CD14-positive monocyte (primary cell): ENCODE data around the gene MICAL2. TPM values are rescaled to one million over a fixed set of nuclear protein-coding genes. Genes with fewer than 3 reads are reported as not detected.

Source experiments
- DNase-seq, 3 donors: peaks; one replicate each; pipeline ENCODE4 v3.0.0-alpha.2; 2011 to 2022
- H2AFZ ChIP-seq: 2 replicates; pipeline ENCODE4 v1.6.0; 2012; ENCODE audit warnings: mild to moderate bottlenecking, low read depth, low read length, inconsistent platforms; ENCODE audit not compliant: insufficient read depth, poor library complexity, severe bottlenecking
- H3K27ac ChIP-seq, 2 donors: 1 replicate in 1 of 2; 2 replicates in 1 of 2; pipeline ENCODE4 v1.5.1; 2012 to 2013; ENCODE audit warnings: low read length in 2 of 2, control low read depth in 1 of 2, inconsistent platforms in 1 of 2, low read depth in 1 of 2, mild to moderate bottlenecking in 1 of 2
- H3K27me3 ChIP-seq, 2 donors: one replicate each; pipeline versions ENCODE4 v1.6.0 to v1.6.1; 2011 to 2013; ENCODE audit warnings: low read length in 2 of 2; ENCODE audit not compliant: control insufficient read depth in 2 of 2, insufficient read depth in 2 of 2
- H3K36me3 ChIP-seq, 2 donors: replicated peaks in 1 of 2; 1 replicate in 1 of 2; 2 replicates in 1 of 2; pipeline versions ENCODE4 v1.5.1 to v1.6.1; 2012 to 2013; ENCODE audit warnings: low read length in 2 of 2, control low read depth in 1 of 2, inconsistent platforms in 1 of 2, mild to moderate bottlenecking in 1 of 2; ENCODE audit not compliant: insufficient read depth in 2 of 2, control insufficient read depth in 1 of 2
- H3K4me1 ChIP-seq, 2 donors: 1 replicate in 1 of 2; 2 replicates in 1 of 2; pipeline versions ENCODE4 v1.5.1 to v1.6.1; 2012 to 2013; ENCODE audit warnings: low read length in 2 of 2, control low read depth in 1 of 2, inconsistent platforms in 1 of 2, mild to moderate bottlenecking in 1 of 2, moderate library complexity in 1 of 2; ENCODE audit not compliant: insufficient read depth in 2 of 2, control insufficient read depth in 1 of 2
- H3K4me2 ChIP-seq: replicated peaks from 2 replicates; pipeline ENCODE3; 2012; ENCODE audit warnings: low read length, moderate library complexity, mild to moderate bottlenecking; ENCODE audit not compliant: poor library complexity, severe bottlenecking; ENCODE audit errors: extremely low read depth
- H3K4me3 ChIP-seq, 3 experiments: fragments of 200-600 bp in 1 of 3; sonication (generic) in 1 of 3; replicated peaks in 1 of 3; 1 replicate in 2 of 3; 2 replicates in 1 of 3; pipeline ENCODE4 v1.5.1; 2011 to 2013; ENCODE audit warnings: low read length in 3 of 3, mild to moderate bottlenecking in 3 of 3, control low read depth in 2 of 3, low read depth in 2 of 3, inconsistent platforms in 1 of 3, moderate library complexity in 1 of 3
- H3K79me2 ChIP-seq: 2 replicates; pipeline ENCODE4 v1.6.0; 2012; ENCODE audit warnings: mild to moderate bottlenecking, control low read depth, inconsistent platforms, low read length, moderate library complexity; ENCODE audit not compliant: insufficient read depth
- H3K9ac ChIP-seq: 2 replicates; pipeline ENCODE4 v1.6.0; 2017; ENCODE audit warnings: low read length, mild to moderate bottlenecking; ENCODE audit not compliant: insufficient read depth, poor library complexity, severe bottlenecking
- H3K9me3 ChIP-seq, 2 donors: replicated peaks in 1 of 2; 1 replicate in 1 of 2; 2 replicates in 1 of 2; pipeline versions ENCODE4 v1.5.1 to v1.6.1; 2012 to 2013; ENCODE audit warnings: low read length in 2 of 2, control low read depth in 1 of 2; ENCODE audit not compliant: control insufficient read depth in 1 of 2, insufficient read depth in 1 of 2
- H4K20me1 ChIP-seq: 2 replicates; pipeline ENCODE4 v1.6.0; 2012; ENCODE audit warnings: mild to moderate bottlenecking, low read length, control low read depth, moderate library complexity; ENCODE audit not compliant: insufficient read depth
- H3K27ac Mint-ChIP-seq, 7 donors: one replicate each; pipeline ENCODE4 v1.8.0; 2020; ENCODE audit warnings: mild to moderate bottlenecking in 7 of 7, mixed read lengths in 7 of 7, moderate library complexity in 6 of 7, inconsistent platforms in 2 of 7
- H3K27me3 Mint-ChIP-seq, 3 donors: one replicate each; pipeline ENCODE4 v1.8.0; 2021 to 2022; ENCODE audit warnings: low read depth in 3 of 3, mild to moderate bottlenecking in 3 of 3, mixed read lengths in 3 of 3, moderate library complexity in 3 of 3, inconsistent platforms in 1 of 3
- H3K36me3 Mint-ChIP-seq, 2 donors: one replicate each; pipeline ENCODE4 v1.8.0; 2020; ENCODE audit warnings: mixed read lengths in 2 of 2, inconsistent platforms in 1 of 2, mild to moderate bottlenecking in 1 of 2
- H3K4me1 Mint-ChIP-seq: one replicate; pipeline ENCODE4 v1.8.0; 2020; ENCODE audit warnings: mild to moderate bottlenecking, mixed read lengths
- H3K4me3 Mint-ChIP-seq, 2 donors: one replicate each; pipeline ENCODE4 v1.8.0; 2020; ENCODE audit warnings: mild to moderate bottlenecking in 2 of 2, mixed read lengths in 2 of 2, moderate library complexity in 1 of 2
- H3K9me3 Mint-ChIP-seq, 7 donors: one replicate each; pipeline ENCODE4 v1.8.0; 2020 to 2022; ENCODE audit warnings: mixed read lengths in 7 of 7, mild to moderate bottlenecking in 6 of 7, moderate library complexity in 6 of 7, inconsistent platforms in 2 of 7
- WGBS: methylation state at CpG from one replicate; pipeline ENCODE4 v1.1.5; 2013; ENCODE audit warnings: missing lambda C conversion rate; ENCODE audit not compliant: insufficient coverage; 5-methylcytosine and 5-hydroxymethylcytosine counted together
- intact Hi-C, 2 donors: fragments of 100-400 bp; cut with micrococcal nuclease; formaldehyde crosslinking; loops; one replicate each; pipeline versions ENCODE4 v1.15.0 to v1.15.1; 2023
- polyA plus RNA-seq, 3 donors: library from polyadenylated mRNA; depleted of rRNA in 1 of 3; unstranded in 2 of 3; stranded (reverse) in 1 of 3; fragments of 300-500 nt in 2 of 3; fragments of >200 nt in 1 of 3; fragmentation: Illumina TruSeq in 2 of 3; gene quantifications; 1 replicate in 2 of 3; 2 replicates in 1 of 3; pipeline ENCODE4 v1.2.3, GENCODE V29; 2012 to 2021
- TF ChIP-seq, protein P1 (sequence below): fragments of 200-600 bp; IDR thresholded peaks from one replicate; pipeline ENCODE4 v1.8.0; 2022; ENCODE audit warnings: antibody characterized with exemption, mild to moderate bottlenecking

Gene MICAL2
- polyA plus RNA-seq, 3 donors = 39.8 to 72.5 (median 44.0) TPM

DNA sequence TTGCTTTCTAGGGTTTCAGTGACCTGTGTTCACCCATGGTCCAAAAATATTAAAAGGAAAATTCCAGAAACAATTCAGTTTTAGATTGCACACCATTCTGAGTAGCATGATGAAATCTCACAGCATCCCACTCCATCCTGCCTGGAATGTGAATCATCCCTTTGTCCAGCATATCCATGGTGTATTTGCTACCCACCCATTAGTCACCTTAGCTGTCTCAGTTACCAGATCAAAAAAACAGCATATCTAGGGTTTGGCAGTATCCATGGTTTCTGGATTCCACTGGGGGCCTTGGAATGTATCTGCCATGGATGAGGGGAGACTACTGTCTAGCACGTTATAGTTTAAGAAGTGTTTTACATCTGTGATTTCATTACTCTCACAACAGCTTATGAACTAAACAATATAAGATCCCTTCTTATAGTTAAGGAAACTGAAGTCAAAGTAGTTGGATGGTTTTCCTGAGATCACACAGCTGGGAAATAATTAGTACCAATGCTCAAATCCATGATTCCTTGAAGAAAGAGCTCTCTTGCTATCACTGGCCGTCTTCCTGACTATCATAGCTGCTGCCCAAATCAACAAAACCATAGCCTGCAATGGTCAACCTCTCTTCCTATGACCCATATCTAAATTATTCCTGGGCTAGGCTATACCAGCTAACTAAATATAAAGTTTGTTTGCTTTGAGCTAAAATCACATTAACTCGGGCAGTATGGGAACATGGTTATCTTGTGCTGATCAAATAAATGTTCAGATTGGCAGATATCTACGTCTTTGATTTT lies 122.6 kb downstream of the MICAL2 start:
- peaks cover 0 to 2% (median 0%) of the 10 kb centered on the region in 3 donors for H3K27me3 Mint-ChIP-seq
- 100% methylated on average over 1 of the region's 4 CpGs for WGBS
- H3K4me3 Mint-ChIP-seq = peak overlapping the region in 1 of 2 donors; percentile 3
- Histone ChIP-seq H3K79me2 (no peaks in the 10 kb centered on the region), H3K4me3 (no peak overlapping the region), H2AFZ (no peak overlapping the region), H3K9ac (no peak overlapping the region), H3K9me3 (no peaks in the 10 kb centered on the region), H3K4me1 (peaks cover 0 to 12% of the 10 kb centered on the region in 2 donors), H3K36me3 (peaks cover 76 to 98% of the 10 kb centered on the region in 2 donors), H4K20me1 (peaks cover 40% of the 10 kb centered on the region), H3K27me3 (no peaks in the 10 kb centered on the region), H3K27ac (no peak overlapping the region), H3K4me2 (no peak overlapping the region)
- intact Hi-C loops = no loop called here
- peaks cover 90 to 99% of the 10 kb centered on the region in 2 donors for H3K36me3 Mint-ChIP-seq
- no peak for DNase-seq
- TF ChIP-seq, protein P1, sequence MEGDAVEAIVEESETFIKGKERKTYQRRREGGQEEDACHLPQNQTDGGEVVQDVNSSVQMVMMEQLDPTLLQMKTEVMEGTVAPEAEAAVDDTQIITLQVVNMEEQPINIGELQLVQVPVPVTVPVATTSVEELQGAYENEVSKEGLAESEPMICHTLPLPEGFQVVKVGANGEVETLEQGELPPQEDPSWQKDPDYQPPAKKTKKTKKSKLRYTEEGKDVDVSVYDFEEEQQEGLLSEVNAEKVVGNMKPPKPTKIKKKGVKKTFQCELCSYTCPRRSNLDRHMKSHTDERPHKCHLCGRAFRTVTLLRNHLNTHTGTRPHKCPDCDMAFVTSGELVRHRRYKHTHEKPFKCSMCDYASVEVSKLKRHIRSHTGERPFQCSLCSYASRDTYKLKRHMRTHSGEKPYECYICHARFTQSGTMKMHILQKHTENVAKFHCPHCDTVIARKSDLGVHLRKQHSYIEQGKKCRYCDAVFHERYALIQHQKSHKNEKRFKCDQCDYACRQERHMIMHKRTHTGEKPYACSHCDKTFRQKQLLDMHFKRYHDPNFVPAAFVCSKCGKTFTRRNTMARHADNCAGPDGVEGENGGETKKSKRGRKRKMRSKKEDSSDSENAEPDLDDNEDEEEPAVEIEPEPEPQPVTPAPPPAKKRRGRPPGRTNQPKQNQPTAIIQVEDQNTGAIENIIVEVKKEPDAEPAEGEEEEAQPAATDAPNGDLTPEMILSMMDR = no peak
- H3K9me3 Mint-ChIP-seq = peaks cover 0 to 1% (median 0%) of the 10 kb centered on the region in 7 donors
- H3K27ac Mint-ChIP-seq = peak overlapping the region in 1 of 7 donors; percentile 41
- peaks cover 20% of the 10 kb centered on the region for H3K4me1 Mint-ChIP-seq

DNA sequence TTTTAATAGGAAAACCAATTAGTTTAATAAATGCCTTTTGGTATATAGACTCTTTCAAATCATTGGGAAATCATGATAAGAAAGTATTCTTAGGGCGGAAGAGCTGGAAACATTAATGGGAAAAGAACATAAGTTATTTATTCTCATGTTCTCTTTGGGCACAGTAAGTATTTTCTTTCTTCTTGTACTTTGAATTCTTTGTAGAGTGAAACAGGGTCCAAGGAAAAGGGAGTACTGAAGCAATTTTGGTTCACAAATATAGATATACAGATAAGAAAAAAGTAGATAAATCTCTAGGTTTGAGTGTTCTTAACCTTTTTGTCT lies 123.2 kb downstream of the MICAL2 start:
- Mint-ChIP-seq H3K27ac (no peak overlapping the region), H3K4me3 (no peak overlapping the region), H3K27me3 (peaks cover 0 to 2% (median 0%) of the 10 kb centered on the region in 3 donors), H3K36me3 (peaks cover 90 to 99% of the 10 kb centered on the region in 2 donors), H3K4me1 (peaks cover 17% of the 10 kb centered on the region), H3K9me3 (peaks cover 0 to 1% (median 0%) of the 10 kb centered on the region in 7 donors)
- Histone ChIP-seq H3K4me3 (no peak overlapping the region), H3K9me3 (no peaks in the 10 kb centered on the region), H4K20me1 (peaks cover 40% of the 10 kb centered on the region), H3K79me2 (no peaks in the 10 kb centered on the region), H3K4me1 (peaks cover 0 to 11% of the 10 kb centered on the region in 2 donors), H3K9ac (no peak overlapping the region), H3K27me3 (no peaks in the 10 kb centered on the region), H3K4me2 (no peak overlapping the region), H3K36me3 (peaks cover 75 to 98% of the 10 kb centered on the region in 2 donors), H3K27ac (no peak overlapping the region), H2AFZ (no peak overlapping the region)
- TF ChIP-seq, protein P1 = no peak
- no peak for DNase-seq
- no CpG with 5 or more reads among the region's 1 CpG for WGBS
- intact Hi-C loops = no loop called here
